Brain pericyte (primary cell): Measurements from ENCODE around the gene SLC25A28.

Experiments
- DNase-seq: peaks from one replicate; pipeline ENCODE4 v3.0.0-alpha.2; 2012; ENCODE audit warnings: low read depth, low spot score

Gene SLC25A28, protein sequence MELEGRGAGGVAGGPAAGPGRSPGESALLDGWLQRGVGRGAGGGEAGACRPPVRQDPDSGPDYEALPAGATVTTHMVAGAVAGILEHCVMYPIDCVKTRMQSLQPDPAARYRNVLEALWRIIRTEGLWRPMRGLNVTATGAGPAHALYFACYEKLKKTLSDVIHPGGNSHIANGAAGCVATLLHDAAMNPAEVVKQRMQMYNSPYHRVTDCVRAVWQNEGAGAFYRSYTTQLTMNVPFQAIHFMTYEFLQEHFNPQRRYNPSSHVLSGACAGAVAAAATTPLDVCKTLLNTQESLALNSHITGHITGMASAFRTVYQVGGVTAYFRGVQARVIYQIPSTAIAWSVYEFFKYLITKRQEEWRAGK

DNA sequence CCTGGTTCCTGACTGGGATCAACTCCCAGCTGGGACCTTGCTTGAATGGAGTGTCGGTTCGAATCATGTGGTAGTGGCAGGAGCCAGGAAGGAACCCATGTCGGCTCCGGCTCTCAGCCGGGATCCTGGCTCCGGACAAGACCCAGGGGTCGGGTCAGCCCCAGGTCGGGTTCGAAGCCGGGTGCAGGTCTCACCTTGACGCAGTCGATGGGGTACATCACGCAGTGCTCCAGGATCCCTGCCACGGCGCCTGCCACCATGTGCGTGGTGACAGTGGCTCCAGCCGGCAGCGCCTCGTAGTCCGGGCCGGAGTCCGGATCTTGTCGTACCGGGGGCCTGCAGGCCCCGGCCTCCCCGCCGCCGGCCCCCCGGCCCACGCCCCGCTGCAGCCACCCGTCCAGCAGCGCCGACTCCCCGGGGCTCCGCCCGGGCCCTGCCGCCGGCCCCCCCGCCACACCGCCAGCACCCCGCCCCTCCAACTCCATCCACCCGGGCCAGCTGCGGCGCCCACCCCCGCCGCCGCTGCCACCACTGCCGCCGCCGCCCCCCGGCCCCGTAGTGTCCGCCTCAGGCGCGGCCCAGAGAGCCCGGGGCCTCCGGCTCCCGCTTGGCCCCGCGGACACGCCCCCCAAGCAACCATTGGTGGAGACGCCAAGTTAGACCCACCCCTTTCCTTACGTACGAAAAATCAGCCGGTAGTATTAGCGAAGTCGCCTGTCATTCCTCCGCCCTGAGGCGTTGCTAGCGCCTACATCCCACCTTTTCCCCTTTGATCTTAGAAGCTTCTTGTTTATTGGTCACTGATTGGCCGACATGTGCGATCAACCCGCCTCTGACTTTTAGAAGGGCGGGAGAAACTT is at the start of gene SLC25A28:
Gene SLC25A28 (minus strand): TSS at position 589 of the 860 bp plus-strand sequence. CDS start 104 bp downstream, at position 485.
- DNase-seq: peak; percentile 98

DNA sequence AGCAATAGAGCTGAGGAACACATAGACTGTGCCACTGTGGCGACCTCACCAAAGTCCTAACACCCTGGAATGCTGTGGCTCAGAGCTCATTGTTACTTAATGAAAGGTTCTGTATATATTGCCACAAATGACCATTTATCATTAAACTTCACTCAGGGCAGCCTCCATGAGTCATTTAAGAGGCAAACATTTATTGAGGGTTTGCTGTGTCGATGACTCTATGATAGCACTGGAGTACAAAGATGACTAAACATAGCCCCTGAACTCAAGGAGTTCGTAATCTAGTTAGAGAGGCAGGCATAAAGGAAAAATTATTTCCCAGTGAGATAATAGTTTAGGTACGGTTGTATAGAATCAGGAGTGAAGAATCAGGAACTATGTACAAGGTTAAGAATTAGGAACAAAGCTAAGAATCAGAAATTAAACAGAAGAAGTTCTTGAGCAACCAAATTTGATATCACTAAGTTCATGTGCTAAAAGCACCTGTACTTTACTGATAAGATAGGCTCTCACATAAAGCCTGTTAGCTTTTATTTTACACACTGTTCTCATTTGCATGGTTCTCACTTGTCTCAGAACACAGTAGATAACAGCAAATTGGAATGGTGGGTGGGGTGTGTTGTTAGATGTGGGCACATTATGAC is 47.0 kb upstream of the SLC25A28 start:
- no peak for DNase-seq

DNA sequence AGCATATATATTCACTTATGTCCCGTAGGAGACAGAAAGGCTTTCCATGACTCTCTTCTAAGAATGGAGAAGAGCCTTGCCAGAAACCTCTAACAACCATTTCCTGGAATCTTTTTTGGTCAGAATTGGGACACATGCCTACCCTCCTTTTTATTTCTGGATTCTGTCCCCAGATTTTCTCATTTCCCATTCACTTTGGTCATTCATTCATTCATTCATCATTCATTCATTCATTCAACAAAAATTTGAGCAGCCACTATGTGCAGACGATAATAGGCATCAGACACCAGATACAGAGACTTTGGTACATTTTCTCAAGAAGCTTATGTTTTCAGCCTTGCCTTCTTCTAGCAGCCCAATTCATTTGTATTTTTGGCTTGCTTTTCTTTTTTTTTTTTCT is 45.1 kb upstream of the SLC25A28 start:
- no peak for DNase-seq

DNA sequence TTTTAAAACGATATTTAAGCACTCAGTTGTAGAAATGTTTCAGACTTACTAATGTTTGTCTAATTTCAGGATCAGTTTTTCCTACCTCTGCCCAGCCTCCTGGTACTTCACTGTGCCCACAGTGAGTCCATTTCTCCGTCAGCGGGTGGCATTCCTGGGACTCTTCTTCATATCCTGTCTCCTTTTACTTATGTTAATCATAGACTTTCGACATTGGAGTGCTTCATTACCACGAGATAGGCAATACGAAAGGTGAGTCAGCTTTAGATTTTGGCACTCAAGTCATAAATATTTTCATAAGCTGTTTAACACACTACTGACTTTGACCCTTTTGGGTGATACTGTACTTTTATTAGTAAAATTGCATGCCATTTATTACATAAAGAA is 41.1 kb upstream of the SLC25A28 start:
- no peak for DNase-seq

DNA sequence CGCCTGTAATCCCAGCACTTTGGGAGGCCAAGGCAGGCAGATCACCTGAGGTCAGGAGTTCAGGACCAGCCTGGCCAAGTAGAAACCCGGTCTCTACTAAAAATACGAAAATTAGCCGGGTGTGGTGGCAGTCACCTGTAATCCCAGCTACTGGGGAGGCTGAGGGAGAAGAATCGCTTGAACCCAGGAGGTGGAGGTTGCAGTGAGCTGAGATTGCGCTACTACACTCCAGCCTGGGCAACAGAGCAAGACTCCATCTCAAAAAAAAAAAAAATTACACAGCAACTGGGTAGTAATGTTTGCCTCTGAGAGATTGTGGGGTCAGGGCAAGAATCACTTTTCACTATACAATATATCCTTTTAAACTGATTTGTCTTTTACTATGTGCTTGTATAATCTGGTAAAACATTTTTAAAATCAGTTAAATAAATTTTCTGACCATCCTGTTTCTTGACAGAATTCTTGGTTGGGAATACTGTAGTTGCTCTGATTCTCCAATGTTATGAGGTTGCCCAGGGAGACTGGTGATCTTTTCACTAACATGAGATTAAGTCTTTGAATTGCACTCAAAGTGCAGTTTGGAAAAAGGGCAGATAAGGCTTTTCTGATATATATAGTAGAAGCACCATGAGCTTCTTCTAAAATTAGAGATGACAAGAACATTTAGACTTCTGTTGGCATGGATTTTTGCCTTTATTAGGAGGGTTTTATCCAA is 40.6 kb upstream of the SLC25A28 start:
- DNase-seq: no peak

DNA sequence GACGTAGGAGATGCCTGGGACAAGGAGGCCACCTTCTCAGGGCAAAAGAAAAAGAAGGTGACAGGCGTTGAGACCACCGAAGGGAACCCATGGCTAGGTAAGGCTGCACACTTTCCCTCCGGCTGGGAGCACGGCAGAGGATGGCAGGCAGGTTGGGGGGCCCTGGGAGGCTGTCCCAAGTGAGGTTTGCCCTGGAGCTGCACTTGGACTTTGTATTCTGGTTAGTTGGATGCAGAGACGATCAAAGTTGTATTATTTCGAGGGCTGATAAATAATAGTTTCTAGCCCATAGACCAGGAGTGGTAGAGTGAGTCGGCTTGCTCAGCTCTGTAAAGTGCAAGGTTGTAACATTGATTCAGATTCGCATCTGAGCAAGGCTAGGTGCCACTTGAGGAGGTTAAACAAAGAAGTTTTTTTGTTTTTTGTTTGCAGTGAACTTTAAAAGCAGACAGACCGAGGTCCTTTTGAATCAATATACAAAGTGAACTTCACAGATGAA is 39.7 kb upstream of the SLC25A28 start:
- no peak for DNase-seq

DNA sequence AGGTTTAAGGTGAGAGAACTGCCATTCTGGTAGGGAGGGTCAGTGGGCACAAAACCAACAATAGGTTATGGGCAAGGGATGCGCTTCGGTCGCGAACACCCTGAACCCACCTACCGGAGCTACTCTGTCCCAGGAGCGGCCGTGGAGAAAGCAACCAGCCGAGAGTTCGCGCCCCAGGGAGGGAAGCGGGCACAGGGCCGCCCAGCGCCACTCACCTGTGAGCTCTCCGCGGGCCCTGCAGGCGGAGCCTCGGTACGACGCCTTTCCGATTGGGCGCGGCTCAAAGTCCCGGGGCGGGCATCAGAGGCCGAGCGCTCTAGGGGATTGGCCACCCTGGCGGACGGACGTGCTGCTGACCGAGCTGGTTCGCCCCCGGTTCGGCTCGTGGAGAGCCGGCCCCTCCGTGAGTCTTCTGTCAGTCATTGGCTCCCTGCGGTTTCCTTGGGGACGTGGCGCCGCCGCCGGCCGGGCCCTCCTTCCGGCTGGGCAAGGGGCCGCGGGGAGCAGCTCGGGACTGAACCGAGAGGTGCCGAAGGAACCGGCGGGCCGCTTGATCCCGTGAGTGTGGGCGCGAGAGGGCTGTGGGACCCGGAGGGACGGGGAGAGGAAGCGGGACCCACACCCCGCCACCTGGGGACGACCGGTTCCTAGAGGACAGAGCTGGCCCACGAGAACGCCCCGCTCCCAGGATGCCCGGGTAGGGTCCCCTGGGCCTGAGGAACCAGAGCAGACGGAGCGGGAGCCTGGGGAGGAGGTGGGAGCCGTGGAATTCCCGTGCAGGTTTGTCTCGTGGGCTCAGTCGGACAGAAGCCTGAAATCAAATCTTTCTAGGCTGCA is 39.0 kb upstream of the SLC25A28 start, which contains the start of gene ENTPD7:
Gene ENTPD7 (plus strand): TSS at position 479 of the 837 bp plus-strand sequence. CDS start 448 bp downstream, outside the sequence.
- peak; percentile 69 for DNase-seq

DNA sequence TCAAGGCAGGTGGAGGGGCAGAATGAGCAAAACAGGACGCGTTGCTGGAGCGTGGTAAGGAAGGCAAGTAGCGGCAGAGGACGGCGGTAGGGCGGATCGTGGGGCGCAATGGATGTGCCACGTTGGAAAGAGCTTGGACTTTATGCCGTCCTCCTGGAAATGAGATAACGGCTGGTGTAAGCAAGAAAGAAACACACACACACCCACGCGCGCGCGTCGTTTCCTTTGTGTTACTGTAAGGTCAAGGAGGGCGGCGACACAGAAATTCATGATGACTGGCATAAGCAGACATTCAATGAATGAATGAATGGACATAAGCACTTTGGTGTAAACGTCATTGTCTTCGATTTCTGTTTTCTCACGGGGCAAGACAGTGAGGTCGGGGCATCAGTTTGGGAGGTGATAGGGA is 38.4 kb upstream of the SLC25A28 start:
- DNase-seq: no peak

DNA sequence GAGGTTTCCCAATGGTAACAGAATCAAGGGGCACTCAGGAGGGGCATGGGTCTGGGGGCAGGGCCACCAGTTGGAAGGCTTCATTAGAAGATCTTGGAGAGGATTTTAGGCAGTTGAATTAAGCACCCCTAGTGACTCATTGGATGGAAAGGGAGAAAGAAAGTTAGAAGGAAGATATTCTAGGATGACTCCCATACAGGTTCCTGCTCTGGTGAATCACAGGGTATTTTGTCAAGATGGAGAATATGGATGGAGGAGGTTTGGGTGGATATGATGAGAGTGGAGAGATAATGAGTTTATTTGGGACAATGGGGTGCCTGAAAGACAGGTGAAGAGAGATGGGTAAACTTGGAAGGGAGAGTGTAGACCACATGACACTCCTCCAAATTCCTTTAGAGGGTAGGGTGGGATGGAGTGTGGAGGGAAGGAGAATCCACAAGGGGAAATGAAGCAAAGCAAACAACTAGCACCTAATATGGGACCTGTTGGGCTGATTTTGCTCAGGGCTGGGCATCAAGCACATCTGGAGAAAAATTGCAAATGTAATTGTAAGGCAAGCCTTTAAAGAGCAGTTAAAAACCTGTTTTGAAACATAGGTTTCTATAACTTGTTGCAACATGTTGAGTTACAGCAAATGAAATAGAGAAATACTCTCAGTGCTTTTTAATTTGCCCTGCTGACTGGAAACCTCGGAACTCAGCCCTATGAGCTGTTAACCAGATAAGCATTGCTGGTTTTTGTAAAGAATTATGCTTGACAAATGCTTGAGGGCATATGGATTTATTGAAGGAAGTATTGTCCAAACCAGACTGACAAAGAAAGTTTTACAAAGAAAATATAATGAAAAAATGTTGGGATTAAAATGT is 36.2 kb upstream of the SLC25A28 start:
- no peak for DNase-seq

DNA sequence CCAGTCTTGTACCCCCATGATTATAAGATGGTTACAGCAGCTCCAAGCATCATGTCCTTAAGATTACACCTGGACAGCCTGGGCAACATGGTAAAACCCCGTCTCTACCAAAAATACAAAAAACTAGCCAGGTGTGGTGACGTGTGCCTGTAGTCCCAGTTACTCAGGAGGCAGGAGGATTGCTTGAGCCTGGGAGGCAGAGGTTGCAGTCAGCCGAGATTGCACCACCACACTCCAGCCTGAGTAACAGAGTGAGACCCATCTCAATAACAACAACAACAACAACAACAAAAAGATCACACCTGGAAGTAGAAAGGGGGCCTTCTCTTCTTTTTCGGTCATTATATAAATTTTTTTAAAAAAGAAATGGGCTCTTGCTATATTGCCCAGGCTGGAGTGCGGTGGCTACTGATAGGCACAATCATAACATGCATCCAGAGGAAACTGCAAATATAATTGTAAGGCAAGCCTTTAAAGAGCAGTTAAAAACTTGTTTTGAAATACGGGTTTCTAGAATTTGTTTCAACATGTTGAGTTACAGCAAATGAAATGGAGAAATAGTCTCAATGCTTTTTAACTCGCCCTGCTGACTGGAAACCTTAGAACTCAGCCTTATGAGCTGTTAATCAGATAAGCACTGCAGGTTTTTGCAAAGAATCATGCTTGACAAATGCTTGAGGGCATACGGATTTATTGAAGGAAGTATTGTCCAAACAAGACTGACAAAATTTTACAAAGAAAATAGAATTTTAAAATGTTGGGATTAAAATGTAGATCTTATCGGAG is 34.3 kb upstream of the SLC25A28 start:
- no peak for DNase-seq

DNA sequence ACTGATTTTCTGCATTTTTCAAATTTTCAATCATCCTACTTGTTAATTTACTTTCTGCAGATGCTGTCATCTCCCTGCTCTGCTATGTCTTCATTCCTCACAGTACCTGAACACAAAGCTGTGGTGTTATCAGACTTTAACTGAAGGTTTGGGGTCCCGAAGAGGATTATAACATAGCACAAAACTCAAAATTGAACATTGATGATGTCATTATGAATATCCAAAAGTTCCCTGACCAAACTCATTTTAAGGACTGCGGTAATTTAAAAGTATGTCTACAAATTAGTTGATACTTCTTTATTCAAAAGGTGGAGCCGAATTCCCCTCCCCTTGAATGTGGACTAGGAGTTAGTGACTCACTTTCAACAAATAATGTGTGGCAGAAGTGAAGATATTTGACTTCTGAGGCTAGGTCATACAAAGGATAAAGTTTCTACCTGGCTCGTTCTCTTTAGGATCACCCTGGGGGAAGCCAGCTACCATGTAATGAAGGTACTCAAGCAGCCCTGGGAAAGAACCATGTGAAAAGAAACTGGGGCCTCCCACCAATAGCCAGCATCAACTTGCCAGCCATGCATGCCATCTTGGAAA is 32.7 kb upstream of the SLC25A28 start:
- DNase-seq: no peak

DNA sequence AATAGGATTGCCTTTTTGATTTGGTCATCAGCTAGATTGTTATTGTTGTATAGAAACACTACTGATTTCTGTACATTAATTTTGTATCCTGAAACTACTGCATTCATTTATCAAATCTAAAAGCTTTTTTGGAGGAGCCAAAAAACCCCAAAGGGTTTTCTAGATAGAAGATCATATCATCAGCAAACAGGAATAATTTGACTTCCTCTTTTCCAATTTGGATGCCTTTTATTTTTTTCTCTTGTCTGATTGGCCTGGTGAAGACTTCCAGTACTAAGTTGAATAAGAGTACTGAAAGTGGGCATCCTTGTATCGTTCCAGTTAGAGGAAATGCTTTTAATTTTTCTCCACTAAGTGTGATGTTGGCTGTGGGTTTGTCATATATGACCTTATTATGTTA is 28.5 kb upstream of the SLC25A28 start:
- no peak for DNase-seq

DNA sequence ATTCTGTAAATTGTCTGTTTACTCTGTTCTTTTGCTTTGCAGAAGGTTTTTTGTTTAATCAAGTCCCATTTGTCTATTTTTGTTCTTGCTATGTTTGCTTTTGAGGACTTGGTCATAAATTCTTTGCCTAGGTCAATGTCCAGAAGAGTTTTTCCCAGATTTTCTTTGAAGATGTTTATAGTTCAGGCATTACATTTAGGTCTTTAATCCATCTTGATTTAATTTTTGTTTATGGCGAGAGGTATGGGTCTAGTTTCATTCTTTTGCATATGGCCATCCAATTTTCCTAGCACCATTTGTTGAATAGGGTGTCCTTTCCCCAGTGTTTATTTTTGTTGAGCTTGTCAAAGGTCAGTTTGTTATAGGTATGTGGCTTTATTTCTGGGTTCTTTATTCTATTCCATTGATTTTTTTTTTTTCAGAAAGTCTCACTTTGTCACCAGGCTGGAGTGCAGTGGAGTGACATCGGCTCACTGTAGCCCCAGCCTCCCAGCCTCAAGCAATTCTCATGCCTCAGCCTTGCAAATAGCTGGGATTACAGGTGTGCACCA is 27.4 kb upstream of the SLC25A28 start:
- DNase-seq: no peak

DNA sequence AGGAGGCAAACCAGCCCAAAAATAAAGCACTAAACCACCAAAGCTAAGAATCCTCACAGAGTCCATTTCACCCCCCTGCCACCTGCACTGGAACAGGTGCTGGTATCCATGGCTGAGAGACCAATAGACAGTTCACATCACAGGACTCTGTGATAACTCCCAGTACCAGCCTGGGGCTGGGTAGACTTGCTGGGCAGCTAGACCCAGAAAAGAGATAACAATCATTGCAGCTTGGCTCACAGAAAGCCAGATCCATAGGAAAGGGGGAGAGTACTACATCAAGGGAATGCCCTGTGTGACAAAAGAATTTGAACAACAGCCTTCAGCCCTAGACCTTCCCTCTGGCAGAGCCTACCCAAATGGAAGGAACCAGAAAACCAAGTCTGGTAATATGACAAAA is 13.6 kb upstream of the SLC25A28 start:
- no peak for DNase-seq

DNA sequence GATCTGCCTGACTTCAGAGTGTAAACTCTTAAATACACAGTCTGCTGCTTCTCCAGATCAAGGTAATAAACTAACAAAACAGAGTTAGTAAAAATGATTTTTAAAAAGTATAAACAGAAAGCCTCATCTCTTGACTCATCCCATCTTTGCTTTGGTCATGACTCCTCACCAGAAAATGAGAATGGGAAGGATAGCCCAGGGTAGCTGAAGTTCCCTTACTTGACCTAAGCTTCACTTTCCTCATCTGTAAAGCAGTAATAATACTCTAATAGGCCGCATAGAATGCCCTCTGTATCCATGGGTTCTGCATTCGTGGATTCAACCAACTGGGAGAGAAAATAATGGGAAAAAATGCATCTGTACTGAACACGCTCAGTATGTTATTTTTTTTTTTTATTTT is 11.3 kb upstream of the SLC25A28 start:
- no peak for DNase-seq

DNA sequence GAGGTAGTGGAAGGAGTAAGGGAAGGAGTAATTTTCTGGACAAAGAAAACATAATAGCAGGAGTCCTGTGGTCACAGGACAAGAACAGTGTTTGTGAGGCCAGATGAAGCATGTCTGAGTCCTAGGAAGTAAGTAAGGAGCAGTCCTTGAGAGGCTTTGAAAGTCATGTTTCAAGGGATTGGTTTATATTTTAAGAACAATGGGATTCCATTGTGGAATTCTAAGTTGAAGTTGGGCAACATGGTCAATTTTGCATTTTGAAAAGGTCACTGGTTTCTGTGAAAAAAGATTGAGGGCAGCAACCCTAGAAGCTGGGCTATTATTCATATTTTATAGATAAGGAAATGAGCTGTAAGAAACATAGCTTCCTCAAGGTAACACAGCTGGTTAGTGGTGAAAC is 10.8 kb upstream of the SLC25A28 start:
- DNase-seq: no peak

DNA sequence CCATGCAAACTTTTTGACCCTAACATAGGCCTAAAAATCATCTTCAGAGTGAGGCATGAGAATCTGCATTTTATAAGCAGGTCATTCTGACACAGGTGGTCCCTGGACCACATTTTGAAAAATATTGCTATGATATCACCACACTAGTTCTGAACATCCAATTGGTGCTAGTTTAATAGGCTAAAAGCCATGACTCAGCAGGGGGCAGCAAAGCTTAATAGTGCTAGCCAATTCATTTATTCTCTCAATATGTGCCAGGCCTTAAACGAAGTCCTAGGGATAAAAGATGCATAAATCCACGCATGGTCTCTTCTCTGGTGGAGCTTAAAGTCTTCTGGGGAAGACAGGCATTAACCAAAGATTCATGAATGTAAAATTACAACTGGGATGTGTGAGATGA is 10.2 kb upstream of the SLC25A28 start:
- DNase-seq: no peak

DNA sequence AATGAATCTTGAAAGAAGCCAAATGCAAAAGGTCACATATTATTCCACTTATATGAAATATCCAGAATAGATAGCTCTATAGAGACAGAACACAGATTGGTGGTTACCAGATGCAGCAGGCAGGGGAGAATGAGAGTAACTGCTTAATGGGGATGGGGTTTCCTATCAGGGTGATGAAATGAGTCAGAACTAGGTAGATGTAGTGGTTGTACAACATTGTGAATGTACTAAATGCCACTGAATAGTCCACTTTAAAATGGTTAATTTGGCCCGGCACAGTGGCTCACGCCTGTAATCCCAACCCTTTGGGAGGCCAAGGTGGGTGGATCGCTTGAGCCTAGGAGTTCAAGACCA is 9.4 kb upstream of the SLC25A28 start:
- DNase-seq: no peak
